ENCODE data around the gene CFAP61.

DNA sequence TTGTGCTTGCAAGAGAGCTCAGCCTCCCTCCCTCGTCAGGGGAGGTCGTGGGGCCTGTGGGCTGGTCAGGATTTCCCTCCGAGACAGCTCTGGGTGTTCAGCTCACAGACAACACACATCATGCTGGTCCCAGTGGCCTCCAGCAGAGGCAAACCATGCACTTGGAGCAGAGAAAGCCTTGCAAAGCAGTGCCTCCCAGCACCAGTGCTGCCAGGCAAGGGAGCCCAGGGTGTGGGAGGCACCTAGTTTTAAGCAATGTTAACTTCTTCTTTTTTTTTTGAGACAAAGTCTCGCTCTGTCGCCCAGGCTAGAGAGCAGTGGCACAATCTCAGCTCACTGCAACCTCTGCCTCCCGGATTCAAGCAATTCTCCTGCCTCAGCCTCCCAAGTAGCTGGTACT, 281.5 kb downstream of the CFAP61 start:
- TF ChIP-seq, protein P1, sequence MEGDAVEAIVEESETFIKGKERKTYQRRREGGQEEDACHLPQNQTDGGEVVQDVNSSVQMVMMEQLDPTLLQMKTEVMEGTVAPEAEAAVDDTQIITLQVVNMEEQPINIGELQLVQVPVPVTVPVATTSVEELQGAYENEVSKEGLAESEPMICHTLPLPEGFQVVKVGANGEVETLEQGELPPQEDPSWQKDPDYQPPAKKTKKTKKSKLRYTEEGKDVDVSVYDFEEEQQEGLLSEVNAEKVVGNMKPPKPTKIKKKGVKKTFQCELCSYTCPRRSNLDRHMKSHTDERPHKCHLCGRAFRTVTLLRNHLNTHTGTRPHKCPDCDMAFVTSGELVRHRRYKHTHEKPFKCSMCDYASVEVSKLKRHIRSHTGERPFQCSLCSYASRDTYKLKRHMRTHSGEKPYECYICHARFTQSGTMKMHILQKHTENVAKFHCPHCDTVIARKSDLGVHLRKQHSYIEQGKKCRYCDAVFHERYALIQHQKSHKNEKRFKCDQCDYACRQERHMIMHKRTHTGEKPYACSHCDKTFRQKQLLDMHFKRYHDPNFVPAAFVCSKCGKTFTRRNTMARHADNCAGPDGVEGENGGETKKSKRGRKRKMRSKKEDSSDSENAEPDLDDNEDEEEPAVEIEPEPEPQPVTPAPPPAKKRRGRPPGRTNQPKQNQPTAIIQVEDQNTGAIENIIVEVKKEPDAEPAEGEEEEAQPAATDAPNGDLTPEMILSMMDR (IDR thresholded peaks at IDR 0.05; ENCODE audit: poor library complexity), result no peak
- TF ChIP-seq EZH2 (IDR thresholded peaks at IDR 0.05; ENCODE audit: borderline replicate concordance) (no peak), EZH2phosphoT487 (IDR thresholded peaks at IDR 0.05; ENCODE audit: low read depth, severe bottlenecking, unreplicated experiment) (no peak)
